SK-MEL-5 (cell line): Measurements from ENCODE around the gene OXCT1. TPM values are rescaled to one million over a fixed set of nuclear protein-coding genes. Genes with fewer than 3 reads are reported as not detected.
"Not testable (repeated sequence)": the region's sequence is repeated elsewhere in the genome, so short reads cannot be mapped to it uniquely, and the experiment has no call there.

ENCODE experiments used
- DNase-seq: peaks from one replicate; pipeline ENCODE4 v3.0.0-alpha.2; 2016; ENCODE audit warnings: low read depth, low spot score
- in situ Hi-C: cut with HindIII; loops from 2 replicates; pipeline ENCODE4 v1.10.0; 2016; ENCODE audit warnings: low sequenced_read_pairs, high pct_unique_total_duplicates, low pct_unique_long_range_greater_than_20kb
- total RNA-seq: library from RNA; depleted of rRNA; stranded (reverse); fragments of >200 nt; shearing (Covaris generic); gene quantifications from 2 replicates; pipeline ENCODE4 v1.2.3, GENCODE V29; 2014

Gene OXCT1
- total RNA-seq, 1 experiment from 2014 or later = 46.5 TPM

GRCh38 chr5:41764650-41765049, 105.6 kb downstream of the OXCT1 start:
- in situ Hi-C loops = no loop called here

GRCh38 chr5:41763574-41763973, 106.7 kb downstream of the OXCT1 start:
- in situ Hi-C loops = no loop called here
- DNase-seq = no peak

More at GRCh38 chr5:41764650-41765049, 105.6 kb downstream of the OXCT1 start:
- DNase-seq = no peak

- no peak for DNase-seq
- in situ Hi-C loops = no loop called here
Measured at GRCh38 chr5:41763081-41763480, 107.1 kb downstream of the OXCT1 start.

GRCh38 chr5:41762426-41762825, 107.8 kb downstream of the OXCT1 start:
- no peak for DNase-seq
- in situ Hi-C loops = no loop called here

GRCh38 chr5:41761663-41762062, 108.6 kb downstream of the OXCT1 start:
- in situ Hi-C loops = no loop called here
- DNase-seq = no peak

- in situ Hi-C loops = no loop called here
Measured at GRCh38 chr5:41755705-41756104, 114.5 kb downstream of the OXCT1 start.

GRCh38 chr5:41754857-41755256, 115.4 kb downstream of the OXCT1 start:
- in situ Hi-C loops = no loop called here
- peak; percentile 63 for DNase-seq

More at GRCh38 chr5:41755705-41756104, 114.5 kb downstream of the OXCT1 start:
- no peak for DNase-seq

GRCh38 chr5:41751867-41752266, 118.4 kb downstream of the OXCT1 start:
- in situ Hi-C loops = no loop called here
- DNase-seq = no peak

GRCh38 chr5:41748631-41749030, 121.6 kb downstream of the OXCT1 start:
- DNase-seq = no peak
- in situ Hi-C loops = no loop called here

GRCh38 chr5:41747708-41748107, 122.5 kb downstream of the OXCT1 start:
- no peak for DNase-seq
- in situ Hi-C loops = no loop called here

- no peak for DNase-seq
- in situ Hi-C loops = no loop called here
Measured at GRCh38 chr5:41747301-41747700, 122.9 kb downstream of the OXCT1 start.

GRCh38 chr5:41742608-41743007, 127.6 kb downstream of the OXCT1 start:
- in situ Hi-C loops, DNase-seq: not testable (repeated sequence)

GRCh38 chr5:41738710-41739354, 131.4 kb downstream of the OXCT1 start:
- no peak for DNase-seq
- in situ Hi-C loops = no loop called here

- DNase-seq = no peak
- in situ Hi-C loops = no loop called here
Measured at GRCh38 chr5:41736641-41737040, 133.6 kb downstream of the OXCT1 start.

GRCh38 chr5:41735213-41735612, 135.0 kb downstream of the OXCT1 start:
- in situ Hi-C loops = no loop called here
- DNase-seq = no peak

GRCh38 chr5:41729381-41729780, 140.8 kb downstream of the OXCT1 start:
- in situ Hi-C loops, DNase-seq: not testable (repeated sequence)

GRCh38 chr5:41728281-41728680, 141.9 kb downstream of the OXCT1 start:
- in situ Hi-C loops = no loop called here
- DNase-seq = no peak

GRCh38 chr5:41722359-41722950, 147.8 kb downstream of the OXCT1 start:
- in situ Hi-C loops = loop anchor here (25.0 kb wide), 1 partner anchor 115 kb away; no protein-coding TSS in a partner anchor
- DNase-seq = peak; percentile 48

GRCh38 chr5:41721516-41721915, 148.7 kb downstream of the OXCT1 start:
- in situ Hi-C loops = loop anchor here (25.0 kb wide), 1 partner anchor 116 kb away; no protein-coding TSS in a partner anchor
- no peak for DNase-seq
